Neutrophil (primary cell): Measurements from ENCODE around the gene OSBP2.

ENCODE experiments used
- H3K27ac ChIP-seq: fragments of 200-600 bp; sonication (generic); 2 replicates; pipeline ENCODE4 v1.5.1; 2016; ENCODE audit warnings: mild to moderate bottlenecking, moderate library complexity
- H3K27me3 ChIP-seq: fragments of 200-600 bp; sonication (generic); 2 replicates; pipeline ENCODE4 v1.6.0; 2016; ENCODE audit warnings: mild to moderate bottlenecking
- H3K36me3 ChIP-seq: fragments of 200-600 bp; sonication (generic); 2 replicates; pipeline ENCODE4 v1.5.1; 2017
- H3K4me1 ChIP-seq, 2 experiments: fragments of 200-600 bp in 1 of 2; sonication (generic) in 1 of 2; 1 replicate in 1 of 2; 2 replicates in 1 of 2; pipeline versions ENCODE4 v1.5.1 to v1.6.1; 2013 to 2016; ENCODE audit warnings: low read depth in 1 of 2, low read length in 1 of 2, mild to moderate bottlenecking in 1 of 2, moderate library complexity in 1 of 2; ENCODE audit not compliant: control insufficient read depth in 1 of 2, insufficient read depth in 1 of 2
- H3K4me3 ChIP-seq, 2 experiments: fragments of 200-600 bp in 1 of 2; sonication (generic) in 1 of 2; 1 replicate in 1 of 2; 2 replicates in 1 of 2; pipeline ENCODE4 v1.5.1; 2013 to 2016; ENCODE audit warnings: low read depth in 1 of 2, low read length in 1 of 2, mild to moderate bottlenecking in 1 of 2, moderate library complexity in 1 of 2
- H3K9me3 ChIP-seq: fragments of 200-600 bp; sonication (generic); 2 replicates; pipeline ENCODE4 v1.5.1; 2016
- TF ChIP-seq, protein P1 (sequence below): fragments of 200-600 bp; sonication (generic); IDR thresholded peaks from 2 replicates; pipeline ENCODE4 v1.5.1; 2016; ENCODE audit warnings: antibody characterized with exemption

The OSBP2 gene

DNA sequence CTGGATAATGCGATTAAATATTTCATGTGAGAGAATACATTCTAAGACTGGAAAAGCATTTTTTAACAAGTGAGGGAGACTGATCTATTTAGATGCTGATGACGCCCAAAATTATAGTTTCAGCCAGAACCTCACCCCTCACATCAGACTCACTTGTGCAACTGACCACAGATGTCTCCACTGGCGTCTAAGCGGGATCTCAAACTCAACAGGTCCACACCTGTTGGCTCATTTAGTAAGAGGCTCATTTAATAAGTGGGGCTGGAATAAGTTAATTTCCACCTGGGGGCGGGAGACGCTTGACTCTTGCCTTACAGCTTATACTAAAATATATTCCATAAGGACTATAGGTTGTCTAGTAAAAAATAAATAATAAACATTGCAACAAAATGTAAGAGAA is 226.4 kb downstream of the OSBP2 start:
- TF ChIP-seq, protein P1, sequence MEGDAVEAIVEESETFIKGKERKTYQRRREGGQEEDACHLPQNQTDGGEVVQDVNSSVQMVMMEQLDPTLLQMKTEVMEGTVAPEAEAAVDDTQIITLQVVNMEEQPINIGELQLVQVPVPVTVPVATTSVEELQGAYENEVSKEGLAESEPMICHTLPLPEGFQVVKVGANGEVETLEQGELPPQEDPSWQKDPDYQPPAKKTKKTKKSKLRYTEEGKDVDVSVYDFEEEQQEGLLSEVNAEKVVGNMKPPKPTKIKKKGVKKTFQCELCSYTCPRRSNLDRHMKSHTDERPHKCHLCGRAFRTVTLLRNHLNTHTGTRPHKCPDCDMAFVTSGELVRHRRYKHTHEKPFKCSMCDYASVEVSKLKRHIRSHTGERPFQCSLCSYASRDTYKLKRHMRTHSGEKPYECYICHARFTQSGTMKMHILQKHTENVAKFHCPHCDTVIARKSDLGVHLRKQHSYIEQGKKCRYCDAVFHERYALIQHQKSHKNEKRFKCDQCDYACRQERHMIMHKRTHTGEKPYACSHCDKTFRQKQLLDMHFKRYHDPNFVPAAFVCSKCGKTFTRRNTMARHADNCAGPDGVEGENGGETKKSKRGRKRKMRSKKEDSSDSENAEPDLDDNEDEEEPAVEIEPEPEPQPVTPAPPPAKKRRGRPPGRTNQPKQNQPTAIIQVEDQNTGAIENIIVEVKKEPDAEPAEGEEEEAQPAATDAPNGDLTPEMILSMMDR, result no peak
- Histone ChIP-seq H3K9me3 (no peaks in the 10 kb centered on the region), H3K27me3 (peaks cover 15% of the 10 kb centered on the region), H3K4me1 (peaks cover 0 to 12% of the 10 kb centered on the region in 2 experiments), H3K36me3 (peaks cover 4% of the 10 kb centered on the region), H3K27ac (no peak overlapping the region), H3K4me3 (peak overlapping the region; percentile 55 to 59)

DNA sequence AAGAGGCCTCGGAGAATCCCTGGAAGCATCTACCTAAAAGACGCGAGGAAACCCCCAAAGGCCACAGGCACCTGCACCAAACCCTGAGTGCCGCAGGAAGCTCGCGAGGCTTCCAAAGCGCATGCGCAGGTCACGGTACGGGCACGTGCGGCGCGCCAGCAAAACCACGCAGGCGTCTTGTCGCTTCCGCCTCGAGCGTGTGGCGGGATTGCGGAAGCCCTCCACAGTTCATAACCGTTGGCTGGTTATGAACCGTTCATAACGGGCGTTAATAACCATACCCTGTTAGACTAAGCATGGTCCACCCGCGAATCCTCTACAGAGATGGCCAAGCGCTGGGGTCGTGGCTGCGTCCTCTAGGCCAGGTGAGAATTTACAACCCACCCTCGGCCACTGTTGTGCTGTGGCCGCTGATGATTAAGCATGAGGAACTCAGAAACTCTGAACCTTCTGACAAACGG is 227.5 kb downstream of the OSBP2 start:
- Histone ChIP-seq H3K27me3 (peaks cover 15% of the 10 kb centered on the region), H3K4me3 (peak overlapping the region; percentile 55 to 59), H3K9me3 (no peaks in the 10 kb centered on the region), H3K27ac (no peak overlapping the region), H3K4me1 (peaks cover 0 to 12% of the 10 kb centered on the region in 2 experiments), H3K36me3 (peaks cover 13% of the 10 kb centered on the region)
- TF ChIP-seq, protein P1, result no peak

DNA sequence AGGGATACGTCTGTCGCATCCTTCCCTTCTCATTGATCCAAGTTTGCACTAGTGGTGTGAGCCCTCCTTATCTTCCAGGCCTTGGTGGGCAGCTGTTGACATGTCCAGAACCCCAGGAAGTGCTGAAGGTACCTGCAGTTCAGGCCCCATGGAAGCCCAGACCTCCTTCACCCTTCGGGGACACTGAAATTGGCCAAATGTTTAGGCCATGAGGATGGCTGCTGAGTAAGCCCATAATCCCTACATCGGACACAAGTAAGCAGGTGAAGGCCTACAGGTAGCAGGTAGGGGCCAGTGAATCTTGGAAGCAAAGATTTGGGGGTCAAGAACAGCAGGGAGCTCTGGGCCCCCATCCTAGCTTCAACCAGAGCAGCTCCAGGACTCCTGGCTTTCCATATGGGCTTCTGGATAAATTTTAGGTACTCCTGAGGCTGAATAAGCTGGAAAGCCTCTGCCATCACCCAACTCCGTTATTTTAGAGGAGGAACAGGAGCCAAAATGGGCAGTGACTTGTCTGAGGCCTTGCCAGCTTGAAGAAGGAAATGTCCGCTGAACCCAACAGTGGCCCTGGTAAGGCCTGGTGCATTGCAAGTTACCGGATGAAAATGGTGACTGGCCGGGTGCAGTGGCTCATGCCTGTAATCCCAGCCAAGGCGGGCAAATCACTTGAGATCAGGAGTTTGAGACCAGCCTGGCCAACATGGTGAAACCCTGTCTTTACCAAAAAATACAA is 228.7 kb downstream of the OSBP2 start:
- Histone ChIP-seq H3K4me3 (no peak overlapping the region), H3K27ac (no peak overlapping the region), H3K27me3 (peaks cover 15% of the 10 kb centered on the region), H3K9me3 (no peaks in the 10 kb centered on the region), H3K36me3 (peaks cover 24% of the 10 kb centered on the region), H3K4me1 (peaks cover 0 to 12% of the 10 kb centered on the region in 2 experiments)
- TF ChIP-seq, protein P1, result no peak

DNA sequence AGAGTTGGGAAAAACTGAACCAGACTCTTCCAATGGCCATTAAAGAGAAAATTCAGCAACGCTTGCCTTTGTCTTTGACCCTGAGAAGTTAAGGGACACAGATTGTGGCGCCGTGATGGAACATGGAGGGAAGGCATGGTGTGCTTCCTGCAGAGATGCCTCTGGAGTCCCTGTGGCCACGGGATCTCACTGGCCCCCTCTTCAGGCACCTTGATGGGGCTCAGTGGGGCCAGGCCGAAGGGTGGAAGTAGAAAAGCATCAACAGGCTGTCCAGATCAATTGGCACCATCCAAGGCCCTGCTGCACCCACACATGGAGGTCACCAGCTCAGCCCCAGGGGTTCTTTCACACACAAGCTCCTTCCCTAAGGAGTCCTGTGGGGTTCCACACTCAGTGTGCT is 231.0 kb downstream of the OSBP2 start:
- TF ChIP-seq, protein P1, result no peak
- peaks cover 0 to 8% of the 10 kb centered on the region in 2 experiments for H3K4me1 ChIP-seq
- H3K27ac ChIP-seq, result no peak overlapping the region
- peaks cover 12% of the 10 kb centered on the region for H3K27me3 ChIP-seq
- no peaks in the 10 kb centered on the region for H3K9me3 ChIP-seq
- peaks cover 43% of the 10 kb centered on the region for H3K36me3 ChIP-seq
- H3K4me3 ChIP-seq, result no peak overlapping the region

DNA sequence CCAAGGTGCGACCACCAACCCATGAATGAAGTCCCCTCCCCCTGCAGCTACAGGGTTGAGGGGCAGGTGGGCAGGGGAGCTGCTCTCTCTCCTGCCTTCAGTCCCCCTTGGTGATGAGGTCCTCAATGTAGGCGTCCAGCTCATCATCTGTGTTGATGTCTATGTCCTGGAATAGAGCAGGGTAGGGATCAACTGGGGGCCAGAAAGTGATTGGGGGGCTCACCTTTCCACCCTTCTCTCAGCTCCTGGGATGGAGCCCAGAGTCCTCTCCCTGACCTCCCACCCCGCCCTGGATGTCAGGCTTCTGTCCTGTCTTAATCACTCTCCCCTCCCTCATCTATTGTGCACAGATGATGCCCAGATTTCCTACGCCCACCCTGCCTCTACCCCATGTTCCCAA is 232.0 kb downstream of the OSBP2 start:
- Histone ChIP-seq H3K4me3 (no peak overlapping the region), H3K4me1 (no peaks in the 10 kb centered on the region), H3K9me3 (no peaks in the 10 kb centered on the region), H3K27ac (no peak overlapping the region), H3K36me3 (peaks cover 53% of the 10 kb centered on the region), H3K27me3 (peaks cover 1% of the 10 kb centered on the region)
- TF ChIP-seq, protein P1, result no peak
